Effector memory CD8-positive, alpha-beta T cell (primary cell): Measurements from ENCODE around the gene TEX22.

ENCODE experiments used
- ATAC-seq: fragments of 150-1000 bp; cut with Tn5 transposase; replicated peaks from 2 replicates; pipeline ENCODE4 v1.10.0; 2021; ENCODE audit warnings: mild to moderate bottlenecking, moderate library complexity
- DNase-seq, 3 experiments: peaks; one replicate each; pipeline ENCODE4 v3.0.0; 2021
- H3K27ac Mint-ChIP-seq, 2 donors: one replicate each; pipeline ENCODE4 v1.8.0; 2022; ENCODE audit warnings: mild to moderate bottlenecking in 2 of 2, mixed read lengths in 2 of 2, moderate library complexity in 2 of 2
- H3K27me3 Mint-ChIP-seq, 2 donors: one replicate each; pipeline ENCODE4 v1.8.0; 2022; ENCODE audit warnings: mixed read lengths in 2 of 2
- H3K36me3 Mint-ChIP-seq: one replicate; pipeline ENCODE4 v1.8.0; 2022; ENCODE audit warnings: mild to moderate bottlenecking, moderate library complexity, mixed read lengths; ENCODE audit not compliant: insufficient read depth
- H3K4me1 Mint-ChIP-seq, 2 donors: one replicate each; pipeline ENCODE4 v1.8.0; 2022; ENCODE audit warnings: low read depth in 2 of 2, mixed read lengths in 2 of 2
- H3K4me3 Mint-ChIP-seq, 2 donors: one replicate each; pipeline ENCODE4 v1.8.0; 2022; ENCODE audit warnings: mild to moderate bottlenecking in 2 of 2, mixed read lengths in 2 of 2, moderate library complexity in 2 of 2
- H3K9me3 Mint-ChIP-seq, 2 donors: one replicate each; pipeline ENCODE4 v1.8.0; 2022; ENCODE audit warnings: mixed read lengths in 2 of 2

TEX22 gene

DNA sequence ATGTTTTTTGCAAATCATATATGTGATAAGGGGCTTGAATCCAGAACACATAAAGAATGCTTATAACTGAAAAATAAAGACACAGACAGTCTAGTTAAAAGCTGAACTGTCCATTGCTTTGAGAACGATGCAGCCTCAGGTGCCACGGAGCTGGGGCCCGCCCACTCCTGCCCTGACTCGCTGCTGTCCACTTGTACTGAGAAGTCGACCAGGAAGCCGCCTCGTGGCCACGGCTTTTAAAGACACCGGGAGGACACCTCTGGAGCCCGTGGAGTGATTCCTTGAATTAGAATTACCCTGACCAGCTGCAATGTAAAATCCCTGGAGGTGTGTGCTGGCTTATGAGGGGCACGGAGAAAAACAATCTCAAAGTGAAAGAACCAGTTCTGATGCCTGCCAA lies 23.9 kb upstream of the TEX22 start:
- DNase-seq, result no peak
- Mint-ChIP-seq H3K4me1 (peaks cover 8 to 11% of the 10 kb centered on the region in 2 donors), H3K36me3 (no peaks in the 10 kb centered on the region), H3K27me3 (no peaks in the 10 kb centered on the region), H3K27ac (no peak overlapping the region), H3K4me3 (no peak overlapping the region), H3K9me3 (no peaks in the 10 kb centered on the region)
- no peak for ATAC-seq

DNA sequence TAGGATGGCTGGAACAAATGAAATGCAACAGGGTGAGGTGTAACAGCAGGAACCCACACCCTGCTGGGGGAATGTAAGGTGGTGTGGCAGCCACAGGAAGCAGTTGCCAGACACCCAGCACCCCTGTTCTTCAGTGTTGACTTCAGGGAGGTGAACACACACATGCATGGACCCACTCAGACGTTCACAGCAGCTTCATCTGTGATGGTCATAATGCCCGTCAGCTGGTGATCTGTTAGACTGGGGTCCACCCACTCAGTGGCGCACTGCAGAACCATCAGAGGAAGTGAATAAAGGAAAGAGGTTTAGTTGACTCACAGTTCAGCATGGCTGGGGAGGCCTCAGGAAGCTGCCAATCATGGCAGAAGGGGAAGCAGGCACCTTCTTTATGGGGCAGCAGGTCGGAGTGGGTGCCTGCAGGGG lies 22.7 kb upstream of the TEX22 start:
- Mint-ChIP-seq H3K9me3 (no peaks in the 10 kb centered on the region), H3K4me1 (peaks cover 8 to 11% of the 10 kb centered on the region in 2 donors), H3K27ac (peak overlapping the region; percentile 32 to 51), H3K27me3 (no peaks in the 10 kb centered on the region), H3K4me3 (no peak overlapping the region), H3K36me3 (no peaks in the 10 kb centered on the region)
- DNase-seq (no peak), ATAC-seq (peak; percentile 56)

DNA sequence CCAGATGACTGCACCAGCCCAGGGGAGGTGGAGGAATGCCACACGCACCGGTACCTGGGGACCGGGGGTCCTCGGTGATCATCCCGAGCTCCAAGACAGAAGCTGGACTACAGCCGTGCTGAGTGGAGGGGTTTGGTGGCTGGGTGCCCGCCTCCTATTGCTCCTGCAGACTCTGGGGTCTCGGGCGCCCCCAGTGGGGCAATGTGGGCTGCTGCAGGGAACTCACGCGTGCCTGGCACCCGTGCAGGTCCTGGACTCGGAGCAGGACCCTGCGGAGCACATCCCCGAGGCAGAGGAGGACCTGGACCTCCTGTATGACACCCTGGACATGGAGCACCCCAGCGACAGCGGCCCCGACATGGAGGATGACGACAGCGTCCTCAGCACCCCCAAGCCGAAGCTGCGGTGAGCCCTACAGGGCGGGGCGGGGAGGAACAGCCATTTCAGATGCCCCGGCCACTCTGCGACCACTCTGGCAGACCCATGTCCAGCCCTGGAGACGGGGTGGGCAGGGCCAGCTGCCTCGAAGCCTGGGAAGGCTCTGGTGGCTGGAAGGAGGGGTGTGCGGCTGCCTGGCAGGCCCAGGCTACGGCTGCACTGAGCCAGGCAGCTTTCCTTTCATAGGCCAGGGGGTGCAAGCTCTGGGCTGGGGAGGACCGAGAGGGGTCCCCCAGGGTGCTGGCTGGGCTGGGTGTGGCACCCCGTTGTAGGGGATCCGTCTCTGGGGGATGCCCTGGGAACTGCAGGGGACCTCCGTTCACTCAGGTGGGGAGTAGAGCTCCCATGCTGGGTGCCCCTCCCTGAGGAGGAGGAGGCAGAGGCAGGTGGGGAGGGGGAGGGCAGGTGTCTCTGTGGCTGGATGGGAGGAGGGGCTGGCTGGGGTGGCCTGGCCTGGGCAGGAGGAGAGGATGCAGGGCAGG lies 21.6 kb upstream of the TEX22 start:
- Mint-ChIP-seq H3K27me3 (no peaks in the 10 kb centered on the region), H3K36me3 (no peaks in the 10 kb centered on the region), H3K9me3 (no peaks in the 10 kb centered on the region), H3K27ac (peak overlapping the region in 1 of 2 donors; percentile 51), H3K4me3 (no peak overlapping the region), H3K4me1 (peaks cover 8 to 9% of the 10 kb centered on the region in 2 donors)
- DNase-seq (no peak), ATAC-seq (no peak)

- H3K4me3 Mint-ChIP-seq, result no peak overlapping the region
- H3K9me3 Mint-ChIP-seq, result no peaks in the 10 kb centered on the region
- no peaks in the 10 kb centered on the region for H3K27me3 Mint-ChIP-seq
- no peak for DNase-seq
- H3K27ac Mint-ChIP-seq, result no peak overlapping the region
- H3K36me3 Mint-ChIP-seq, result no peaks in the 10 kb centered on the region
- no peak for ATAC-seq
- H3K4me1 Mint-ChIP-seq, result peaks cover 8 to 9% of the 10 kb centered on the region in 2 donors
Observed at GRCh38 chr14:105377555-105378182, 20.7 kb upstream of the TEX22 start.

- H3K36me3 Mint-ChIP-seq, result no peaks in the 10 kb centered on the region
- no peak for ATAC-seq
- no peaks in the 10 kb centered on the region for H3K9me3 Mint-ChIP-seq
- H3K4me3 Mint-ChIP-seq, result no peak overlapping the region
- H3K4me1 Mint-ChIP-seq, result peaks cover 8 to 9% of the 10 kb centered on the region in 2 donors
- DNase-seq, result no peak
- peak overlapping the region in 1 of 2 donors; percentile 31 for H3K27ac Mint-ChIP-seq
- H3K27me3 Mint-ChIP-seq, result no peaks in the 10 kb centered on the region
Observed at GRCh38 chr14:105378199-105378598, 20.1 kb upstream of the TEX22 start.

GRCh38 chr14:105378873-105379685 lies 19.3 kb upstream of the TEX22 start:
- Mint-ChIP-seq H3K4me1 (peaks cover 8 to 9% of the 10 kb centered on the region in 2 donors), H3K4me3 (no peak overlapping the region), H3K9me3 (no peaks in the 10 kb centered on the region), H3K36me3 (no peaks in the 10 kb centered on the region), H3K27ac (peak overlapping the region in 1 of 2 donors; percentile 31), H3K27me3 (no peaks in the 10 kb centered on the region)
- DNase-seq (no peak), ATAC-seq (no peak)

DNA sequence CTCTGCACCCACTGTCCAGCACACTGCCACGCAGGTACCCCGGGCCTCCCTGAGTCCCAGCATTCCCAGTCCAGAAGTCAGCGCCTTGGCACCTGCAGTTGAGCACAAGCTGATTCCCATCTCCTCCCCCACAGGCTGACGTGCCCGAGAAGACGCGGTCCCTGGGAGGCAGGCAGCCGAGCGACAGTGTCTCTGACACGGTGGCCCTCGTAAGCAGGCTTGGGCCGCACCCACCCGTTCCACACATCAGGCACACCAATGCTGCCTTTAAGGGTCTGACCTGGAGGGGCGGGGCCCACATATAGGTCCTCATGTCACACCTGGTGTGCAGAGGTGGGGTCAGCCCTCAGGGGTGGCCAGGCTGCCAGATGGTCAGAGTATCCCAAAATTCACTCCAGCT lies 18.4 kb upstream of the TEX22 start:
- H3K27me3 Mint-ChIP-seq, result no peaks in the 10 kb centered on the region
- H3K9me3 Mint-ChIP-seq, result no peaks in the 10 kb centered on the region
- no peak overlapping the region for H3K4me3 Mint-ChIP-seq
- ATAC-seq (no peak), DNase-seq (no peak)
- no peak overlapping the region for H3K27ac Mint-ChIP-seq
- no peaks in the 10 kb centered on the region for H3K36me3 Mint-ChIP-seq
- H3K4me1 Mint-ChIP-seq, result peaks cover 8 to 9% of the 10 kb centered on the region in 2 donors

- ATAC-seq, result no peak
- H3K9me3 Mint-ChIP-seq, result no peaks in the 10 kb centered on the region
- peaks cover 4 to 5% of the 10 kb centered on the region in 2 donors for H3K4me1 Mint-ChIP-seq
Observed at GRCh38 chr14:105380756-105381155, 17.6 kb upstream of the TEX22 start.

GRCh38 chr14:105381446-105382342 lies 16.6 kb upstream of the TEX22 start:
- Mint-ChIP-seq H3K9me3 (no peaks in the 10 kb centered on the region), H3K4me1 (no peaks in the 10 kb centered on the region), H3K27me3 (no peaks in the 10 kb centered on the region), H3K36me3 (no peaks in the 10 kb centered on the region), H3K27ac (no peak overlapping the region), H3K4me3 (no peak overlapping the region)
- ATAC-seq, result no peak
- DNase-seq, result no peak

More at GRCh38 chr14:105380756-105381155, 17.6 kb upstream of the TEX22 start:
- no peak overlapping the region for H3K4me3 Mint-ChIP-seq
- no peak overlapping the region for H3K27ac Mint-ChIP-seq
- H3K36me3 Mint-ChIP-seq, result no peaks in the 10 kb centered on the region
- no peak for DNase-seq
- no peaks in the 10 kb centered on the region for H3K27me3 Mint-ChIP-seq

GRCh38 chr14:105382343-105383082 lies 15.8 kb upstream of the TEX22 start:
- Mint-ChIP-seq H3K36me3 (no peaks in the 10 kb centered on the region), H3K27me3 (no peaks in the 10 kb centered on the region), H3K4me1 (no peaks in the 10 kb centered on the region), H3K4me3 (no peak overlapping the region), H3K9me3 (no peaks in the 10 kb centered on the region), H3K27ac (no peak overlapping the region)
- DNase-seq, result no peak
- ATAC-seq, result no peak

DNA sequence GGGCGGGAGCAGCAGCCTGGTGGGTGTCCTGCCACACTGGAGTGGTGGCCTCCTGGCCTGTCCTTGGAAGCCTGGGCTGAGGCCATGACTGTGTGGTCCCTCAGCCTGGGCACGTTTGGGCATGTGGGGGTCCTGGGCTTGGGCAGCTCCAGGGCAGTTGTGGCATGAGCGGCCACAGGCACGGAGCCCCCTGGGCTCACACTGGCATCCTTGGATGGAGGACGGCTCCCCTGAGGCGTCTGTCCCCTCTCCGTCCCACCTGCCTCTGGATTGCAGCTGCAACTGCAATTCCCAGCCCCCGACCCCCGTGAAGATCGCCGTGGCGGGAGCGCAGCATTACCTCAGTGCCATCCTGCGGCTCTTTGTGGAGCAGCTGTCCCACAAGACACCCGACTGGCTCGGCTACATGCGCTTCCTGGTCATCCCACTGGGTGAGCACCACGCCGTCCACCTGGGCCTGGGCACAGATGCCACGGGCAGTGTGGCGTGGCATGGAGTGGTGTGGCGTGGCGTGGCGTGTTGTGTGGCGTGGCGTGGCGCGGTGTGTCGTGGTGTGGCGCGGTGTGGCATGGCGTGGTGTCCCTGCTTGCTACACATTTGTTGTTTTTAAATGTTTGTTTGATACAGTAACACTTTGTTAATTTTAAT lies 15.1 kb upstream of the TEX22 start:
- H3K27ac Mint-ChIP-seq, result no peak overlapping the region
- peaks cover 3% of the 10 kb centered on the region for H3K36me3 Mint-ChIP-seq
- no peak for ATAC-seq
- H3K4me3 Mint-ChIP-seq, result no peak overlapping the region
- H3K4me1 Mint-ChIP-seq, result no peaks in the 10 kb centered on the region
- H3K27me3 Mint-ChIP-seq, result no peaks in the 10 kb centered on the region
- no peaks in the 10 kb centered on the region for H3K9me3 Mint-ChIP-seq
- no peak for DNase-seq

DNA sequence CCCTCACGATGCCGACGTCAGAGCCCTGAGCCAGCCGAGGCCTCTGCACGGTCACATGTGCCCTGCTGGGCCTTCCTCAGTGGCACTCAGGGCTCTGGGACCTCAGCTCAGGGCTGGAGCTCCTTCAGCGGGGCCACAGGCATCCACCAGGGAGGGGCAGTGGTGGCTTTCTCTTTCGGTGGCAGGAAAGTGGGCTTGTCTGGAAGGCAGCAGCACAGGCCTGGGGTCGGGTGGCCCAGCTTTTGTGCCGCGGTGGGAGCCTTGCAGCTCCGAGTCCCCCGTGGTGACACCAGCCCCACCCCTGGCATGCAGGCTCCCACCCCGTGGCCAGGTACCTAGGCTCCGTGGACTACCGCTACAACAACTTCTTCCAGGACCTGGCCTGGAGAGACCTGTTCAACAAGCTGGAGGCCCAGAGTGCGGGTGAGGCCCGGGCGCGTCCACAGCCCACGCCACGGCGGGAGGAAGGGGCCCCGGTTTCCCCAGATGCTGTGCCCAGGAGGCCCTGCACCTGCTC lies 14.2 kb upstream of the TEX22 start:
- H3K4me3 Mint-ChIP-seq, result no peak overlapping the region
- H3K27me3 Mint-ChIP-seq, result no peaks in the 10 kb centered on the region
- H3K36me3 Mint-ChIP-seq, result peaks cover 3% of the 10 kb centered on the region
- DNase-seq (no peak), ATAC-seq (no peak)
- H3K4me1 Mint-ChIP-seq, result no peaks in the 10 kb centered on the region
- no peaks in the 10 kb centered on the region for H3K9me3 Mint-ChIP-seq
- H3K27ac Mint-ChIP-seq, result no peak overlapping the region
